ENCODE data around the gene RGS2.

RGS2 gene

GRCh38 chr1:192849442-192849841 is 40.6 kb downstream of the RGS2 start:
- no peak for TF ChIP-seq CTCF (IDR thresholded peaks at IDR 0.05)

- no peak for TF ChIP-seq CTCF (IDR thresholded peaks at IDR 0.05)
These were observed 43.4 kb downstream of the RGS2 start for GRCh38 chr1:192852001-192852947.

GRCh38 chr1:192858456-192858855 is 49.6 kb downstream of the RGS2 start:
- TF ChIP-seq CTCF (IDR thresholded peaks at IDR 0.05), result no peak

- no peak for TF ChIP-seq CTCF (IDR thresholded peaks at IDR 0.05)
These were observed 51.0 kb downstream of the RGS2 start for GRCh38 chr1:192859808-192860207.

GRCh38 chr1:192860478-192861185 is 51.8 kb downstream of the RGS2 start:
- no peak for TF ChIP-seq CTCF (IDR thresholded peaks at IDR 0.05)

GRCh38 chr1:192861860-192862259 is 53.0 kb downstream of the RGS2 start:
- no peak for TF ChIP-seq CTCF (IDR thresholded peaks at IDR 0.05)

All from LNCAP (cell line).